OCI-LY7 (cell line): Measurements from ENCODE around the gene ELMO1.

Experiments used
- EZH2phosphoT487 ChIP-seq: fragments of 200-600 bp; sonication (generic); IDR thresholded peaks from 2 replicates; pipeline ENCODE4 v1.6.1; 2018; ENCODE audit warnings: low read depth, borderline replicate concordance, mild to moderate bottlenecking, mixed run types, antibody characterized with exemption, low read length, moderate library complexity, mixed read lengths
- TF ChIP-seq, protein P1 (sequence below): fragments of 200-600 bp; sonication (generic); conservative IDR thresholded peaks from 2 replicates; pipeline ENCODE4 v1.5.1; 2014; ENCODE audit warnings: mild to moderate bottlenecking, antibody characterized with exemption, low read length, moderate library complexity, mixed read lengths

DNA sequence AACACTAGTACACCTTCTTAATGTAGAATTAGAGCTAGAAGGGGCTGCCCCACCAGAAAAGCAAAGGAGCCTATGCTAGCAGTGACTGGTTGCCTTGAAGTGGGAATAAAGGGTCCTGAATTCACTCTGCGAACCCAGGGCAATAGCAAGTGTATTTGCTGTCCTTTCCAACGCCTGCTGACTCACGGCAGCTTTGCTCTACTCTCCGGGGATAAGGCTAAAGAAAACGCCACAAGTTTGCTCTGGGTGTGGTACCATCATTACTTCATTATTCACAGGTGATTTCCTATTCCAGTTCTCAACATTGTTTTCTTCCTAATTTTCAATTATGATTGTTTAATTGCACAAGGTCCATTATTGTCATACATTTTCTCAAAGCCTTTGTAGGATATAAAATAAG is 503.8 kb downstream of the ELMO1 start:
- TF ChIP-seq, protein P1, sequence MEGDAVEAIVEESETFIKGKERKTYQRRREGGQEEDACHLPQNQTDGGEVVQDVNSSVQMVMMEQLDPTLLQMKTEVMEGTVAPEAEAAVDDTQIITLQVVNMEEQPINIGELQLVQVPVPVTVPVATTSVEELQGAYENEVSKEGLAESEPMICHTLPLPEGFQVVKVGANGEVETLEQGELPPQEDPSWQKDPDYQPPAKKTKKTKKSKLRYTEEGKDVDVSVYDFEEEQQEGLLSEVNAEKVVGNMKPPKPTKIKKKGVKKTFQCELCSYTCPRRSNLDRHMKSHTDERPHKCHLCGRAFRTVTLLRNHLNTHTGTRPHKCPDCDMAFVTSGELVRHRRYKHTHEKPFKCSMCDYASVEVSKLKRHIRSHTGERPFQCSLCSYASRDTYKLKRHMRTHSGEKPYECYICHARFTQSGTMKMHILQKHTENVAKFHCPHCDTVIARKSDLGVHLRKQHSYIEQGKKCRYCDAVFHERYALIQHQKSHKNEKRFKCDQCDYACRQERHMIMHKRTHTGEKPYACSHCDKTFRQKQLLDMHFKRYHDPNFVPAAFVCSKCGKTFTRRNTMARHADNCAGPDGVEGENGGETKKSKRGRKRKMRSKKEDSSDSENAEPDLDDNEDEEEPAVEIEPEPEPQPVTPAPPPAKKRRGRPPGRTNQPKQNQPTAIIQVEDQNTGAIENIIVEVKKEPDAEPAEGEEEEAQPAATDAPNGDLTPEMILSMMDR = no peak
- TF ChIP-seq EZH2phosphoT487 = no peak
